ENCODE results near the gene PRND.

DNA sequence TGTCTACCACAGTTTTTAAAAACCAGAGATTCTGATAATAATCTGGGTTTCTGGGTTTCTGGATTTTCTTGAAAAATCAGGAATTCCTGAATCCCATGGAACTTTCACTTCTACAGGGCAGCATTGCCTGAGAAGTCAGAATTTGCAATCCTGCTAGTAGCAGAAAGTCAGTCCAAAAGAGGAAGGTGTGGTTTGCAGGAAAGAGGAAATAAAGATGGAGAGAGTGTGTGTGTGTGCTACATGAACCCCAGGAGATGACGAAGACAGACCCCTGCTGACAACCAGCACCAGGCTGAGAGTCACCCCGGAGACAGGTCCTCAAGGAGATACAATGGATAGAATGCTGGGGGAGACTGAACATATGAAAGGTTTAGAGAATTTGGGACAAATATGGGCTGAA is 44.9 kb downstream of the PRND start:
- TF ChIP-seq, protein P1, sequence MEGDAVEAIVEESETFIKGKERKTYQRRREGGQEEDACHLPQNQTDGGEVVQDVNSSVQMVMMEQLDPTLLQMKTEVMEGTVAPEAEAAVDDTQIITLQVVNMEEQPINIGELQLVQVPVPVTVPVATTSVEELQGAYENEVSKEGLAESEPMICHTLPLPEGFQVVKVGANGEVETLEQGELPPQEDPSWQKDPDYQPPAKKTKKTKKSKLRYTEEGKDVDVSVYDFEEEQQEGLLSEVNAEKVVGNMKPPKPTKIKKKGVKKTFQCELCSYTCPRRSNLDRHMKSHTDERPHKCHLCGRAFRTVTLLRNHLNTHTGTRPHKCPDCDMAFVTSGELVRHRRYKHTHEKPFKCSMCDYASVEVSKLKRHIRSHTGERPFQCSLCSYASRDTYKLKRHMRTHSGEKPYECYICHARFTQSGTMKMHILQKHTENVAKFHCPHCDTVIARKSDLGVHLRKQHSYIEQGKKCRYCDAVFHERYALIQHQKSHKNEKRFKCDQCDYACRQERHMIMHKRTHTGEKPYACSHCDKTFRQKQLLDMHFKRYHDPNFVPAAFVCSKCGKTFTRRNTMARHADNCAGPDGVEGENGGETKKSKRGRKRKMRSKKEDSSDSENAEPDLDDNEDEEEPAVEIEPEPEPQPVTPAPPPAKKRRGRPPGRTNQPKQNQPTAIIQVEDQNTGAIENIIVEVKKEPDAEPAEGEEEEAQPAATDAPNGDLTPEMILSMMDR (IDR thresholded peaks at IDR 0.05; ENCODE audit: low read depth, low read length), result no peak
- no peak for TF ChIP-seq POLR2A (IDR thresholded peaks at IDR 0.05; ENCODE audit: extremely low read depth, insufficient read length)
